Measurements from ENCODE around the gene JMY.

The JMY gene

DNA sequence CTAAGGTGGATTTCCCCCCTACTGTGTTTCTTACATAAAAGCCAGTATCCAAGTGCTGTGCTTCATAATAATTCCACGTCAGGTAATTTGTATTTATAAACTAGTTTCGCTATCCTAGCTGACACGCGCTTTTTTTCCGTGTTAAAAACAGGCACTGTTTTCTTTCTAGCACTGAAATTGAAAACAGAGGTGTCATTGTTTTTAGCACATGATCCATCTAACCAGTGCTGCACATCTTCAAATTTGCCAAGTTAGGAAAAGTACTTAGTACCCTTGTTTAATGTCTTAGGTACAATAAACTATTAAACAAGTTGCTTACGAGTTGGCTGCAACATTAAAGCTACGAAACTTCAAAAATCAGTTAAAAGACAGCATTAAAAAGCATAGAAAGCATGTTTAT is 49.9 kb downstream of the JMY start:
- WGBS, 2 experiments, result 95 to 99% methylated on average over 5 to 7 of the region's 7 CpGs
- Histone ChIP-seq H3K27me3 (ENCODE audit: control insufficient read depth, insufficient read depth, low read length, poor library complexity, severe bottlenecking) (no peaks in the 10 kb centered on the region), H3K4me3 (ENCODE audit: insufficient read depth, low read depth, low read length) (no peak overlapping the region), H3K36me3 (ENCODE audit: control insufficient read depth, insufficient read depth, low read length) (no peaks in the 10 kb centered on the region), H3K9me3 (ENCODE audit: control insufficient read depth, low read length) (peaks cover 2% of the 10 kb centered on the region), H3K27ac (ENCODE audit: insufficient read depth, low read depth, low read length, poor library complexity, severe bottlenecking) (no peak overlapping the region), H3K4me1 (ENCODE audit: control insufficient read depth, insufficient read depth, low read length) (no peaks in the 10 kb centered on the region)

- H3K9me3 ChIP-seq (ENCODE audit: control insufficient read depth, low read length), result no peaks in the 10 kb centered on the region
- H3K36me3 ChIP-seq (ENCODE audit: control insufficient read depth, insufficient read depth, low read length), result no peaks in the 10 kb centered on the region
- no peaks in the 10 kb centered on the region for H3K27me3 ChIP-seq (ENCODE audit: control insufficient read depth, insufficient read depth, low read length, poor library complexity, severe bottlenecking)
- no peak overlapping the region for H3K27ac ChIP-seq (ENCODE audit: insufficient read depth, low read depth, low read length, poor library complexity, severe bottlenecking)
- no peaks in the 10 kb centered on the region for H3K4me1 ChIP-seq (ENCODE audit: control insufficient read depth, insufficient read depth, low read length)
- 94 to 96% methylated on average over 3 of the region's 4 CpGs for WGBS, 2 experiments
- H3K4me3 ChIP-seq (ENCODE audit: insufficient read depth, low read depth, low read length), result no peak overlapping the region
Measured at GRCh38 chr5:79287380-79287779, 51.4 kb downstream of the JMY start.

DNA sequence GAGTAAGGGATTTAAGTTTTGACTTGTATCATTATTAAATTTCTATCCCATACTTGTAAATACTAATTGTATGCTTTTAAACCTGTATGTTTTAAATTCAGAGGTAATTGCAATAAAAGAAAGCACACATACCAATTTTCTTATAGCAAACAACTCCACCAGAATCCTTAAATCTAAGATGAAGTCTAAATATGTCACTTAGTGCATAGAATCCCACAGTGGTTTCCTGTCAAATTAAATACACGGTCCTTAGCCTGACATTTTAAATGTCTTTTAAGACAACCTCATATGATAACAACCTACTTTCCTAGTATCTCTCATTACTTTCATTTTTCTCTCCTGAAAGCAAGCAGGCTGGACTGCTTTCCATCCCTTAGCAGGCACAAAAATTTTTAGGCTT is 52.0 kb downstream of the JMY start:
- Histone ChIP-seq H3K27me3 (ENCODE audit: control insufficient read depth, insufficient read depth, low read length, poor library complexity, severe bottlenecking) (no peaks in the 10 kb centered on the region), H3K4me3 (ENCODE audit: insufficient read depth, low read depth, low read length) (no peak overlapping the region), H3K4me1 (ENCODE audit: control insufficient read depth, insufficient read depth, low read length) (no peaks in the 10 kb centered on the region), H3K27ac (ENCODE audit: insufficient read depth, low read depth, low read length, poor library complexity, severe bottlenecking) (no peak overlapping the region), H3K36me3 (ENCODE audit: control insufficient read depth, insufficient read depth, low read length) (no peaks in the 10 kb centered on the region), H3K9me3 (ENCODE audit: control insufficient read depth, low read length) (no peaks in the 10 kb centered on the region)
- 93 to 94% methylated on average over 1 of the region's 1 CpG for WGBS, 2 experiments

DNA sequence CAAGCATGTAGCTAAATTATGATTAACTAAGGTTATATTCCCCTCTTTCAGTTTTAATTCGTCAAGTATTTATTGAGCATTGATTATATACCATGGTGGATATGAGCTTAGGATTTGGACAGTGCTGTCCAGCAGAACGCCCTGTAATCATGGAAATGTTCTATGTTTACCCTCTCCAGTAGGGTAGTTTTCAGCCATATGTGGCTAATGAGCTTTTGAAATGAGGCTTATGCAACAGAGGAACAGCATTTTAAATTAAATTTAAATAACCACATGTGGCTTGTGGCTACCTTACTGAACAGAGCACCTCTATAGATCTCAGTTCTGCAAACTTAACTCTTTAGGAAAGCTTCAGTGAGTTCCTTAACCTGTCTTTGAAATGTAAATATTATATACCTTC is 59.1 kb downstream of the JMY start:
- H3K27ac ChIP-seq (ENCODE audit: insufficient read depth, low read depth, low read length, poor library complexity, severe bottlenecking), result no peak overlapping the region
- 87 to 95% methylated on average over 2 of the region's 2 CpGs for WGBS, 2 experiments
- no peaks in the 10 kb centered on the region for H3K9me3 ChIP-seq (ENCODE audit: control insufficient read depth, low read length)
- no peaks in the 10 kb centered on the region for H3K4me1 ChIP-seq (ENCODE audit: control insufficient read depth, insufficient read depth, low read length)
- H3K4me3 ChIP-seq (ENCODE audit: insufficient read depth, low read depth, low read length), result no peak overlapping the region
- H3K27me3 ChIP-seq (ENCODE audit: control insufficient read depth, insufficient read depth, low read length, poor library complexity, severe bottlenecking), result no peaks in the 10 kb centered on the region
- H3K36me3 ChIP-seq (ENCODE audit: control insufficient read depth, insufficient read depth, low read length), result peaks cover 3% of the 10 kb centered on the region

GRCh38 chr5:79297661-79298060 is 61.7 kb downstream of the JMY start:
- Histone ChIP-seq H3K4me3 (ENCODE audit: insufficient read depth, low read depth, low read length) (no peak overlapping the region), H3K4me1 (ENCODE audit: control insufficient read depth, insufficient read depth, low read length) (no peaks in the 10 kb centered on the region), H3K9me3 (ENCODE audit: control insufficient read depth, low read length) (no peaks in the 10 kb centered on the region), H3K36me3 (ENCODE audit: control insufficient read depth, insufficient read depth, low read length) (peaks cover 3% of the 10 kb centered on the region), H3K27ac (ENCODE audit: insufficient read depth, low read depth, low read length, poor library complexity, severe bottlenecking) (no peak overlapping the region), H3K27me3 (ENCODE audit: control insufficient read depth, insufficient read depth, low read length, poor library complexity, severe bottlenecking) (no peaks in the 10 kb centered on the region)
- WGBS, 2 experiments, result 92 to 93% methylated on average over 4 of the region's 4 CpGs

- no peaks in the 10 kb centered on the region for H3K4me1 ChIP-seq (ENCODE audit: control insufficient read depth, insufficient read depth, low read length)
- WGBS, 2 experiments, result 95 to 99% methylated on average over 3 to 4 of the region's 4 CpGs
- no peak overlapping the region for H3K4me3 ChIP-seq (ENCODE audit: insufficient read depth, low read depth, low read length)
Measured at GRCh38 chr5:79301046-79301712, 65.2 kb downstream of the JMY start.

DNA sequence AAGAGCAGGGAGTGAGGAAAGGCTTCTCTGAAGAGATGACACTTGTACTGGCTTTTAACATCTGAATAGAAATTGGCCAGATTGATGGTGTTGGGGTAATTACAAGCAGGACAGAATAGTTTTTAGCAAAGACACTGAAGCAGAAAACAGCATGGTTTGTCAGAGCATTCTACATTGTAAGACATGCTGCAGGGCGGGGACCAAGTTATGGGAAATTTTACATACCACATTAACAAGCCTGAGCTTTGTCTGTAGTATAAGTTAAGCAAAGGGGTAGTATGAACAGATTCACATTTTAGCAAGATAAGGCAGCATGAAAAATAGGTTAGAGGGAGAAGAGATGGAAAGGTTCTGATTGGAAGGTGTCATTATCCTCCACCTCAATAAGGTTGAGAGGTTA is 66.5 kb downstream of the JMY start:
- Histone ChIP-seq H3K4me3 (ENCODE audit: insufficient read depth, low read depth, low read length) (no peak overlapping the region), H3K36me3 (ENCODE audit: control insufficient read depth, insufficient read depth, low read length) (peaks cover 11% of the 10 kb centered on the region), H3K27me3 (ENCODE audit: control insufficient read depth, insufficient read depth, low read length, poor library complexity, severe bottlenecking) (no peaks in the 10 kb centered on the region), H3K4me1 (ENCODE audit: control insufficient read depth, insufficient read depth, low read length) (no peaks in the 10 kb centered on the region), H3K27ac (ENCODE audit: insufficient read depth, low read depth, low read length, poor library complexity, severe bottlenecking) (no peak overlapping the region), H3K9me3 (ENCODE audit: control insufficient read depth, low read length) (no peaks in the 10 kb centered on the region)
- 100% methylated on average over 1 of the region's 1 CpG for WGBS, 2 experiments

More at GRCh38 chr5:79301046-79301712, 65.2 kb downstream of the JMY start:
- Histone ChIP-seq H3K36me3 (ENCODE audit: control insufficient read depth, insufficient read depth, low read length) (peaks cover 3% of the 10 kb centered on the region), H3K27me3 (ENCODE audit: control insufficient read depth, insufficient read depth, low read length, poor library complexity, severe bottlenecking) (no peaks in the 10 kb centered on the region), H3K27ac (ENCODE audit: insufficient read depth, low read depth, low read length, poor library complexity, severe bottlenecking) (no peak overlapping the region), H3K9me3 (ENCODE audit: control insufficient read depth, low read length) (no peaks in the 10 kb centered on the region)

DNA sequence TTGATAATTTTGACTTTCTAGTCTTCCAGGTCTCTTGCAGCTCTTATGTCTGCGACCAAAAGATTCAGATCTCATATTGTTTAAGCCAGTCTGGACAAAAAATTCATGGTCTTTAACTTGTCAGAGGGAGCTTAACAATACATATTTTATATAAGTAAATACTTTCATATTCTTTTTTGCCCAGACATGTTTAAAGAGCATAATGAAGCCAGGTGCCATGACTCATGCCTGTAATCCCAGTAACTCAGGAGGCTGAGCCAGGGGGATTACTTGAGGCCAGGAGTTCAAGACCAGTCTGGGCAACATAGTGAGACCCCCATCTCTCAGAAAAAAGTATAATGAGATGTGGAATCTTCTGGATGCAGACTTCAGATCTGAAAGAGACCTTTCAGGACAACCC is 69.8 kb downstream of the JMY start:
- no peaks in the 10 kb centered on the region for H3K4me1 ChIP-seq (ENCODE audit: control insufficient read depth, insufficient read depth, low read length)
- no peak overlapping the region for H3K27ac ChIP-seq (ENCODE audit: insufficient read depth, low read depth, low read length, poor library complexity, severe bottlenecking)
- no peak overlapping the region for H3K4me3 ChIP-seq (ENCODE audit: insufficient read depth, low read depth, low read length)
- no peaks in the 10 kb centered on the region for H3K9me3 ChIP-seq (ENCODE audit: control insufficient read depth, low read length)
- no peaks in the 10 kb centered on the region for H3K27me3 ChIP-seq (ENCODE audit: control insufficient read depth, insufficient read depth, low read length, poor library complexity, severe bottlenecking)
- H3K36me3 ChIP-seq (ENCODE audit: control insufficient read depth, insufficient read depth, low read length), result peaks cover 8% of the 10 kb centered on the region
- WGBS, 2 experiments, result 100% methylated on average over 1 of the region's 1 CpG

DNA sequence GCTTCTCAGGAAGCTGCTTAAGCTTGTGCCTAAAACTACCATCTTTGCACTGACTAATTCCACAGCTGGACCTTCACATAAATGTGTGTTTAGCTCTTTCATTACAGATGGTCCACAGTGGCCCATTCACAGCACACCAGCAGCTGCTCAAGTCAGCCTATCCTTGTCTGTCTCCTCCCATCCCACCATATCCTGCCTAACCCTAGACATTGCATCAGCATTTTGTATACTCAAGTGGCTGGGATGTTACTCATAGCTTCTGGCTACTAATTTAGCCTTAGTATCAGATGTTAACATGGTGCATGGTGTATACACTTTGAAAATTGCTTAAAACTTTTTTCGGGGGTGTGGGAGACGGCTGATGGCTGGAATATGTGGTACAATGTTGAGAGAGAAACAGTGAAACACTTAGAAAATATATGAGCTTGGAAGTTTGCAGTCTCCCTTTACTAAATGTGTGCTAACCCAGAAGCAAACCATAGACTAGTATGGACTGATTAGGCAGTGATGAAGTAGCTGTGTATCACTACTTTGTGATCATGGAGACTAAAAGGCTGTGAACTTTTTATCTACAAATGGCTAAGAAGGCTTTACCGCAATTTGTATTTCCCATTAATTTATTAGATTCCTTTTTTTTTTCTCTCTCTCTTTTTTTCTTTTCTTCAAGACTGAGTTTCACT is 83.1 kb downstream of the JMY start:
- 97 to 99% methylated on average over 3 of the region's 3 CpGs for WGBS, 2 experiments
- Histone ChIP-seq H3K27me3 (ENCODE audit: control insufficient read depth, insufficient read depth, low read length, poor library complexity, severe bottlenecking) (no peaks in the 10 kb centered on the region), H3K4me3 (ENCODE audit: insufficient read depth, low read depth, low read length) (no peak overlapping the region), H3K9me3 (ENCODE audit: control insufficient read depth, low read length) (no peaks in the 10 kb centered on the region), H3K4me1 (ENCODE audit: control insufficient read depth, insufficient read depth, low read length) (no peaks in the 10 kb centered on the region), H3K36me3 (ENCODE audit: control insufficient read depth, insufficient read depth, low read length) (no peaks in the 10 kb centered on the region), H3K27ac (ENCODE audit: insufficient read depth, low read depth, low read length, poor library complexity, severe bottlenecking) (no peak overlapping the region)

- no peaks in the 10 kb centered on the region for H3K9me3 ChIP-seq (ENCODE audit: control insufficient read depth, low read length)
- H3K36me3 ChIP-seq (ENCODE audit: control insufficient read depth, insufficient read depth, low read length), result no peaks in the 10 kb centered on the region
- WGBS, 2 experiments, result 90 to 92% methylated on average over 4 of the region's 4 CpGs
- no peak overlapping the region for H3K4me3 ChIP-seq (ENCODE audit: insufficient read depth, low read depth, low read length)
- H3K27ac ChIP-seq (ENCODE audit: insufficient read depth, low read depth, low read length, poor library complexity, severe bottlenecking), result no peak overlapping the region
- no peaks in the 10 kb centered on the region for H3K27me3 ChIP-seq (ENCODE audit: control insufficient read depth, insufficient read depth, low read length, poor library complexity, severe bottlenecking)
- H3K4me1 ChIP-seq (ENCODE audit: control insufficient read depth, insufficient read depth, low read length), result no peaks in the 10 kb centered on the region
Measured at GRCh38 chr5:79329453-79329852, 93.5 kb downstream of the JMY start.
